Left hindlimb (tissue), 1 donor: ENCODE measurements around the gene GAD2.
A peak's percentile ranks its signal among the peaks of the same experiment; 100 is the strongest.
"Not testable (repeated sequence)": the region's sequence is repeated elsewhere in the genome, so short reads cannot be mapped to it uniquely, and the experiment has no call there.

Experiments used
- DNase-seq: peaks from one replicate; pipeline ENCODE4 v3.0.0-alpha.2; 2018

GAD2 gene

DNA sequence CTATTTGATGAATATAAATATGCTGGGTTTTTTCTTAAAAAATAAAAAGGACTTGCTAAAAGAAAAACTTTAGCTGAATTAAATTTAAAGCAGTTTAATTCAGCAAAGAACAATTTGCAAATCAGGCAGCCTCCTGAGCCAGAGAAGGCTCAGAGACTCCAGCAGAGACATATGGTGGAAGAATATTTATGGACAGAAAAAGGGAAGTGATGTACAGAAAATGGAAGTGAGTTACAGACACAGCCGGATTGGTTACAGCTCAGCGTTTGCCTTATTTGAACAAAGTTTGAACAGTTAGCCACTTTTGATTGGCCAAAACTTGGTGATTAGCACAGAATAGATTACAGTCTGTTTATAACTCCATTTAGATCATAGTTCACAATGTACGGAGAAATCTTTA is 110.3 kb downstream of the GAD2 start:
- DNase-seq: no peak

DNA sequence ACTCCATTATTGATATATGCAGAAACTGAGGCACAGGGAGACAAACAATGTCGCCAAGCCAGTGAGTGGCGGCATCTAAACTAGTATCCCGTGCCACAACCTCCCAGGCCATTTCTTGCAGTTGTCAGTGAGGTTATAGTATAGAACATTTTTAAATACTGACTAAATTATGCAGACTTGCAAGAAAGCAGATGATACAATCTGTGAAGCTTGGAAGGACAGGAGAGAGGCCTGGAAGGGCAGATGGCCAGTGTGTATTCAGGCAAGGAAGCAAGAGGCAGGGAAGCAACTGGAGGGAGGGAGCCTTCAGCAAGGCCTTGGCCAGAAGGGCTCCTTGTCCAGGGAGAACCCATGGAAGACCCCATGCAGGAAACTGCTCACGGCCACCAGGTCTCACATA is 111.2 kb downstream of the GAD2 start:
- no peak for DNase-seq

GRCh38 chr10:26331371-26331770 is 114.8 kb downstream of the GAD2 start:
- DNase-seq: no peak

GRCh38 chr10:26334232-26334931 is 117.8 kb downstream of the GAD2 start:
- DNase-seq: no peak

GRCh38 chr10:26334932-26335573 is 118.5 kb downstream of the GAD2 start:
- peak; percentile 33 for DNase-seq

- no peak for DNase-seq
These were observed 119.1 kb downstream of the GAD2 start for GRCh38 chr10:26335574-26336093.

DNA sequence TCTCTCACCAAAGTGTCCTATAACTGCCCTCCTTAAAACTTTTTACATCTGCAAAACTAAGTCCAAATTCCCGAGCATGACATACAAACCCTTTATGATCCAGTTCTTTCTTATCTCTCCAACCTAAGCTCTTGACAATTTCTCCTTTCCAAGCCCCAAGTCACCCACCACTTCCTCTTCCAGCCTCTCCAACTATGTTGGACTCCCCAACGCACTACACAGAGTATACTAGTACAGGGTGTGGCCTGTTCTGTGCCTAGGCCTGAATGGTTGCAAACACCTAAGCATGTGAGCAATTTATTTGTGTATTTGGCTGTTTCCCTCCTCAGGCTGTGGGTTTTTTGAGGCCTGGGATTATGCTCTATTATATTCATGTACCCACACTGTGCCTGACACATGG is 120.4 kb downstream of the GAD2 start:
- no peak for DNase-seq

DNA sequence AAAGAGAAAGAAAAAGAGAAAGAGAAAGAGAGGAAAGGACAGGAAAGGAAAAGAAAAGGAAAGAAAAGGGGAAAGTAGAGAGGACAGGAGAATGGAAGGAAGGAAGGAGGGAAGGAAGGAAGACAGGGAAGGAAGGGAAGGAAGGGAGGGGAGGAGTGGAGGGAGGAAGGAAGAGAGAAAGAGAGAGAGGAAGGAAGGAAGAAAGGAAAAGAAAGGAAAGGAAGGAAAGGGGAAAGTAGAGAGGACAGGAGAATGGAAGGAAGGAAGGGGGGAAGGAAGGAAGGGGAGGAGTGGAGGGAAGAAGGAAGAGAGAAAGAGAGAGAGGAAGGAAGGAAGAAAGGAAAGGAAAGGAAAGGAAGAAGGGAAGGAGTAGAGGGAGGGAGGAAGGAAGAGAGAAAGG is 125.1 kb downstream of the GAD2 start:
- no peak for DNase-seq

DNA sequence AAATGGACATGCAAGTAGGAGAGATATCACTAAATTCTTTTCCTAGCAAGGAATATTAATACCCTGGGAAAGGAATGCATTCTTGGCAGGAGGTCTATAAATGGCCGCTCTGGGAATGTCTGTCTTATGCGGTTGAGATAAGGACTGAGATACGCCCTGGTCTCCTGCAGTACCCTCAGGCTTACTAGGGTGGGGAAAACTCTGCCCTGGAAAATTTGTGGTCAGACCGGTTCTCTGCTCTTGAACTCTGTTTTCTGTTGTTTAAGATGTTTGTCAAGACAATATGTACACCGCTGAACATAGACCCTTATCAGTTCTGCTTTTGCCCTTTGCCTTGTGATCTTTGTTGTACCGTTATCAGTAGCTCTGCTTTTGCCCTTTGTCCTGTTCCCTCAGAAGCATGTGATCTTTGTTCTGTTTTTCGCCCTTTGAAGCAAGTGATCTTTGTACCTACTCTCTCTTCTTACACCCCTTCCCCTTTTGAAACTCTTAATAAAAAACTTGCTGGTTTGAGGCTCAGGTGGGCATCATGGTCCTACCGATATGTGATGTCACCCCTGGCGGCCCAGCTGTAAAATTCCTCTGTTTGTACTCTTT is 132.3 kb downstream of the GAD2 start:
- not testable (repeated sequence) for DNase-seq
